A549 treated with CpdA at 1 μM for 4 hours (cell line): Measurements from ENCODE around the gene ATOH7. TPM values are rescaled to one million over a fixed set of nuclear protein-coding genes. Genes with fewer than 3 reads are reported as not detected.

Source experiments
- total RNA-seq: library from RNA; stranded (reverse); fragments of 200-300 nt; extraction: Qiagen RNA extraction; gene quantifications from 5 replicates; pipeline ENCODE4 v1.2.3, GENCODE V29; 2022; ENCODE audit warnings: low read depth

ATOH7 gene
- 0.17 to 0.48 TPM (median 0.31 TPM) in 5 replicates for total RNA-seq

GRCh38 chr10:68231817-68232251 is at the start of gene ATOH7:
ATOH7 (minus strand) TSS chr10:68232113; CDS start chr10:68231677, 436 bp downstream.

Other genes starting within 250 kb of the ATOH7 start
- 54.5 to 72.1 TPM (median 61.5 TPM) in 5 replicates for gene HERC4, start 156.8 kb downstream of the ATOH7 start, total RNA-seq
- 2.5 to 4.0 TPM (median 2.7 TPM) in 5 replicates for gene MYPN, start 122.6 kb downstream of the ATOH7 start, total RNA-seq
- gene HNRNPH3, start 100.0 kb upstream of the ATOH7 start, total RNA-seq: 198 to 274 TPM (median 212 TPM) in 5 replicates
- gene PBLD, start 100.8 kb upstream of the ATOH7 start, total RNA-seq: 2.5 to 4.0 TPM (median 3.5 TPM) in 5 replicates
- 6.5 to 10.6 TPM (median 7.6 TPM) in 5 replicates for gene RUFY2, start 175.2 kb upstream of the ATOH7 start, total RNA-seq
- gene DNA2, start 239.9 kb upstream of the ATOH7 start, total RNA-seq: 9.7 to 12.6 TPM (median 10.2 TPM) in 5 replicates